T-cell (primary cell): Measurements from ENCODE around the gene SLC25A26. TPM values are rescaled to one million over a fixed set of nuclear protein-coding genes. Genes with fewer than 3 reads are reported as not detected.

Experiments
- ATAC-seq, 4 experiments: fragments of 200-7000 bp in 3 of 4; fragments of 150-1000 bp in 1 of 4; cut with Tn5 transposase; replicated peaks in 1 of 4; 1 replicate in 3 of 4; 2 replicates in 1 of 4; pipeline ENCODE4 v1.10.0; 2021; ENCODE audit warnings: moderate library complexity in 3 of 4, mild to moderate bottlenecking in 2 of 4, moderate number of reproducible peaks in 1 of 4
- CTCF ChIA-PET, 2 donors: fragments of 300-600 bp; sonication (Branson Sonifier 250); formaldehyde crosslinking; loops; one replicate each; lab custom pipeline; 2022; ENCODE audit warnings: antibody characterized with exemption in 2 of 2; lab: Charles Lee
- POLR2A ChIA-PET, 2 donors: fragments of 300-600 bp; sonication (Branson Sonifier 250); formaldehyde crosslinking; loops; one replicate each; lab custom pipeline; 2022; ENCODE audit warnings: antibody characterized with exemption in 2 of 2; lab: Charles Lee
- DNase-seq, 35 experiments: peaks; one replicate each; pipeline versions ENCODE4 v3.0.0 to v3.0.0-alpha.2; 2013 to 2023
- H3K27ac ChIP-seq: one replicate; pipeline ENCODE4 v1.5.1; 2013; ENCODE audit warnings: low read length
- H3K27me3 ChIP-seq, 2 experiments: replicated peaks in 1 of 2; 1 replicate in 1 of 2; 2 replicates in 1 of 2; pipeline versions ENCODE4 v1.6.1 to v1.7.0; 2013; ENCODE audit warnings: low read length in 1 of 2, mixed read lengths in 1 of 2; ENCODE audit not compliant: control insufficient read depth in 2 of 2, insufficient read depth in 2 of 2; ENCODE audit errors: extremely low read depth in 1 of 2
- H3K36me3 ChIP-seq, 2 donors: 1 replicate in 1 of 2; 2 replicates in 1 of 2; pipeline versions ENCODE4 v1.6.1 to v1.7.0; 2013; ENCODE audit warnings: low read length in 1 of 2; ENCODE audit not compliant: control insufficient read depth in 2 of 2, insufficient read depth in 1 of 2; ENCODE audit errors: extremely low read depth in 1 of 2
- H3K4me1 ChIP-seq, 2 experiments: 1 replicate in 1 of 2; 2 replicates in 1 of 2; pipeline versions ENCODE4 v1.6.1 to v1.7.0; 2013; ENCODE audit warnings: low read length in 2 of 2, mixed read lengths in 1 of 2; ENCODE audit not compliant: insufficient read depth in 2 of 2, control insufficient read depth in 1 of 2; ENCODE audit errors: extremely low read depth in 1 of 2
- H3K4me3 ChIP-seq, 2 donors: 1 replicate in 1 of 2; 2 replicates in 1 of 2; pipeline versions ENCODE4 v1.5.1 to v1.7.0; 2013; ENCODE audit warnings: mild to moderate bottlenecking in 2 of 2, low read length in 1 of 2, moderate library complexity in 1 of 2; ENCODE audit not compliant: control insufficient read depth in 1 of 2; ENCODE audit errors: extremely low read depth in 1 of 2
- H3K9me3 ChIP-seq: 2 replicates; pipeline ENCODE4 v1.7.0; 2013
- H3K27ac Mint-ChIP-seq, 2 donors: one replicate each; pipeline ENCODE4 v1.8.0; 2020 to 2021; ENCODE audit warnings: mild to moderate bottlenecking in 2 of 2, mixed read lengths in 2 of 2
- H3K27me3 Mint-ChIP-seq, 2 donors: one replicate each; pipeline ENCODE4 v1.8.0; 2021 to 2022; ENCODE audit warnings: mixed read lengths in 2 of 2
- H3K36me3 Mint-ChIP-seq: one replicate; pipeline ENCODE4 v1.8.0; 2021; ENCODE audit warnings: mixed read lengths
- H3K4me1 Mint-ChIP-seq, 3 donors: one replicate each; pipeline ENCODE4 v1.8.0; 2020 to 2022; ENCODE audit warnings: mixed read lengths in 3 of 3, mild to moderate bottlenecking in 1 of 3
- H3K4me3 Mint-ChIP-seq, 3 donors: one replicate each; pipeline ENCODE4 v1.8.0; 2020 to 2022; ENCODE audit warnings: mild to moderate bottlenecking in 3 of 3, mixed read lengths in 3 of 3, moderate library complexity in 3 of 3
- H3K9me3 Mint-ChIP-seq, 3 donors: one replicate each; pipeline ENCODE4 v1.8.0; 2020 to 2022; ENCODE audit warnings: mixed read lengths in 3 of 3
- WGBS: methylation state at CpG from one replicate; pipeline ENCODE4 v1.1.5; 2013; ENCODE audit warnings: missing lambda C conversion rate; ENCODE audit not compliant: insufficient coverage; 5-methylcytosine and 5-hydroxymethylcytosine counted together
- total RNA-seq, 35 experiments: library from RNA in 6 of 35; stranded (reverse) in 6 of 35; fragments of 120-200 nt in 1 of 35; gene quantifications; one replicate each; pipeline versions ENCODE4 v1.2.1 to v1.2.4 and lab custom pipeline; 2013 to 2026

The SLC25A26 gene
- total RNA-seq, 5 donors from 2014 or later (not counting 1 experiment from before 2014, with no cell fraction given): 16.6 to 26.9 (median 23.5) TPM

GRCh38 chr3:66227915-66228314 lies 7.1 kb downstream of the SLC25A26 start:
- H3K27ac Mint-ChIP-seq: no peak overlapping the region
- ATAC-seq (no peak), DNase-seq (no peak)
- H3K27ac ChIP-seq: no peak overlapping the region
- H3K4me1 ChIP-seq: no peaks in the 10 kb centered on the region
- H3K36me3 ChIP-seq: peaks cover 4 to 12% of the 10 kb centered on the region in 2 donors
- WGBS: 80% methylated on average over 1 of the region's 2 CpGs
- H3K4me3 ChIP-seq: no peak overlapping the region
- no peaks in the 10 kb centered on the region for H3K9me3 ChIP-seq
- H3K9me3 Mint-ChIP-seq: no peaks in the 10 kb centered on the region
- ChIA-PET POLR2A (no interaction called here), CTCF (no interaction called here)
- no peaks in the 10 kb centered on the region for H3K27me3 Mint-ChIP-seq
- no peaks in the 10 kb centered on the region for H3K27me3 ChIP-seq
- H3K4me1 Mint-ChIP-seq: peaks cover 51 to 59% (median 51%) of the 10 kb centered on the region in 3 donors
- peaks cover 50% of the 10 kb centered on the region for H3K36me3 Mint-ChIP-seq
- H3K4me3 Mint-ChIP-seq: no peak overlapping the region

- peaks cover 46% of the 10 kb centered on the region for H3K36me3 Mint-ChIP-seq
These were observed 7.9 kb downstream of the SLC25A26 start for GRCh38 chr3:66228707-66229106.

GRCh38 chr3:66229931-66230330 lies 9.1 kb downstream of the SLC25A26 start:
- ChIA-PET POLR2A (interaction anchor here in 1 of 2 donors (0.6 kb wide), 1 partner anchor 40 kb away, joined by 3 read pairs; no protein-coding TSS in a partner anchor), CTCF (no interaction called here)
- Mint-ChIP-seq H3K4me1 (peaks cover 41 to 52% (median 51%) of the 10 kb centered on the region in 3 donors), H3K27me3 (no peaks in the 10 kb centered on the region), H3K36me3 (peaks cover 45% of the 10 kb centered on the region), H3K4me3 (no peak overlapping the region), H3K9me3 (peaks cover 0 to 10% (median 0%) of the 10 kb centered on the region in 3 donors), H3K27ac (no peak overlapping the region)
- Histone ChIP-seq H3K9me3 (no peaks in the 10 kb centered on the region), H3K27me3 (no peaks in the 10 kb centered on the region), H3K36me3 (peaks cover 0 to 12% of the 10 kb centered on the region in 2 donors), H3K4me3 (no peak overlapping the region), H3K27ac (no peak overlapping the region), H3K4me1 (no peaks in the 10 kb centered on the region)
- ATAC-seq (no peak), DNase-seq (no peak)
- WGBS: no CpG with 5 or more reads among the region's 4 CpGs

More at GRCh38 chr3:66228707-66229106, 7.9 kb downstream of the SLC25A26 start:
- ATAC-seq: no peak
- Histone ChIP-seq H3K9me3 (no peaks in the 10 kb centered on the region), H3K4me3 (no peak overlapping the region), H3K27ac (no peak overlapping the region), H3K4me1 (no peaks in the 10 kb centered on the region), H3K27me3 (no peaks in the 10 kb centered on the region), H3K36me3 (peaks cover 0 to 12% of the 10 kb centered on the region in 2 donors)
- DNase-seq: no peak
- Mint-ChIP-seq H3K27ac (no peak overlapping the region), H3K4me3 (no peak overlapping the region), H3K27me3 (no peaks in the 10 kb centered on the region), H3K9me3 (peaks cover 0 to 3% (median 0%) of the 10 kb centered on the region in 3 donors), H3K4me1 (peaks cover 46 to 59% (median 46%) of the 10 kb centered on the region in 3 donors)
- no CpG with 5 or more reads among the region's 1 CpG for WGBS
- CTCF ChIA-PET: no interaction called here
- POLR2A ChIA-PET: no interaction called here

GRCh38 chr3:66233033-66233432 lies 12.2 kb downstream of the SLC25A26 start:
- H3K4me1 ChIP-seq: no peaks in the 10 kb centered on the region
- no peaks in the 10 kb centered on the region for H3K27me3 ChIP-seq
- DNase-seq: no peak
- H3K27ac ChIP-seq: no peak overlapping the region
- Mint-ChIP-seq H3K36me3 (peaks cover 54% of the 10 kb centered on the region), H3K4me1 (peaks cover 25 to 35% (median 28%) of the 10 kb centered on the region in 3 donors), H3K27me3 (no peaks in the 10 kb centered on the region), H3K9me3 (peaks cover 2 to 19% (median 3%) of the 10 kb centered on the region in 3 donors), H3K4me3 (no peak overlapping the region), H3K27ac (no peak overlapping the region)
- ATAC-seq: no peak
- CTCF ChIA-PET: interaction anchor here in 1 of 2 donors (0.6 kb wide), 1 partner anchor 20 kb away, joined by 4 read pairs; no protein-coding TSS in a partner anchor
- peaks cover 3 to 12% of the 10 kb centered on the region in 2 donors for H3K36me3 ChIP-seq
- POLR2A ChIA-PET: interaction anchor here in 1 of 2 donors (0.5 to 0.7 kb wide), 2 partner anchors 67 to 141 kb away, joined by 3 to 6 read pairs; no protein-coding TSS in a partner anchor
- no CpG with 5 or more reads among the region's 4 CpGs for WGBS
- no peaks in the 10 kb centered on the region for H3K9me3 ChIP-seq
- H3K4me3 ChIP-seq: no peak overlapping the region

- no peaks in the 10 kb centered on the region for H3K4me1 ChIP-seq
- H3K36me3 ChIP-seq: peaks cover 0 to 23% of the 10 kb centered on the region in 2 donors
- H3K27me3 Mint-ChIP-seq: no peaks in the 10 kb centered on the region
- H3K4me3 Mint-ChIP-seq: no peak overlapping the region
- H3K4me3 ChIP-seq: no peak overlapping the region
- H3K27ac Mint-ChIP-seq: no peak overlapping the region
- no peaks in the 10 kb centered on the region for H3K9me3 ChIP-seq
- whole genome bisulfite sequencing: no CpG with 5 or more reads among the region's 5 CpGs
- DNase-seq (no peak), ATAC-seq (no peak)
- H3K27ac ChIP-seq: no peak overlapping the region
- ChIA-PET CTCF (interaction anchor here in 1 of 2 donors (0.6 to 1.1 kb wide), 5 partner anchors 14 to 39 kb away, joined by 3 to 6 read pairs (median 3); partner anchors contain the start of gene SLC25A26), POLR2A (interaction anchor here in 1 of 2 donors (0.6 kb wide), 2 partner anchors 13 to 325 kb away, joined by 6 to 8 read pairs; no protein-coding TSS in a partner anchor)
- peaks cover 7 to 34% (median 13%) of the 10 kb centered on the region in 3 donors for H3K9me3 Mint-ChIP-seq
- H3K36me3 Mint-ChIP-seq: peaks cover 60% of the 10 kb centered on the region
- no peaks in the 10 kb centered on the region for H3K27me3 ChIP-seq
- H3K4me1 Mint-ChIP-seq: peaks cover 24 to 30% (median 25%) of the 10 kb centered on the region in 3 donors
These were observed 15.5 kb downstream of the SLC25A26 start for GRCh38 chr3:66236281-66236680.

GRCh38 chr3:66237552-66237951 lies 16.8 kb downstream of the SLC25A26 start:
- Mint-ChIP-seq H3K36me3 (peaks cover 65% of the 10 kb centered on the region), H3K27me3 (no peaks in the 10 kb centered on the region), H3K27ac (no peak overlapping the region), H3K9me3 (peaks cover 7 to 34% (median 13%) of the 10 kb centered on the region in 3 donors), H3K4me3 (no peak overlapping the region), H3K4me1 (peaks cover 20 to 31% (median 27%) of the 10 kb centered on the region in 3 donors)
- no CpG with 5 or more reads among the region's 3 CpGs for WGBS
- Histone ChIP-seq H3K36me3 (peaks cover 0 to 30% of the 10 kb centered on the region in 2 donors), H3K4me1 (no peaks in the 10 kb centered on the region), H3K9me3 (no peaks in the 10 kb centered on the region), H3K4me3 (no peak overlapping the region), H3K27ac (no peak overlapping the region), H3K27me3 (no peaks in the 10 kb centered on the region)
- no peak for ATAC-seq
- CTCF ChIA-PET: no interaction called here
- no peak for DNase-seq
- POLR2A ChIA-PET: no interaction called here
